HG03565 (cell line): ENCODE data around the gene VMP1.
"Not testable (repeated sequence)": the region's sequence is repeated elsewhere in the genome, so short reads cannot be mapped to it uniquely, and the experiment has no call there.

Source experiments
- ATAC-seq: cut with Tn5 transposase; IDR thresholded peaks from one replicate; pipeline ENCODE4 v1.9.1; 2021; ENCODE audit warnings: mild to moderate bottlenecking, moderate library complexity; ENCODE audit not compliant: unreplicated experiment

VMP1 gene

DNA sequence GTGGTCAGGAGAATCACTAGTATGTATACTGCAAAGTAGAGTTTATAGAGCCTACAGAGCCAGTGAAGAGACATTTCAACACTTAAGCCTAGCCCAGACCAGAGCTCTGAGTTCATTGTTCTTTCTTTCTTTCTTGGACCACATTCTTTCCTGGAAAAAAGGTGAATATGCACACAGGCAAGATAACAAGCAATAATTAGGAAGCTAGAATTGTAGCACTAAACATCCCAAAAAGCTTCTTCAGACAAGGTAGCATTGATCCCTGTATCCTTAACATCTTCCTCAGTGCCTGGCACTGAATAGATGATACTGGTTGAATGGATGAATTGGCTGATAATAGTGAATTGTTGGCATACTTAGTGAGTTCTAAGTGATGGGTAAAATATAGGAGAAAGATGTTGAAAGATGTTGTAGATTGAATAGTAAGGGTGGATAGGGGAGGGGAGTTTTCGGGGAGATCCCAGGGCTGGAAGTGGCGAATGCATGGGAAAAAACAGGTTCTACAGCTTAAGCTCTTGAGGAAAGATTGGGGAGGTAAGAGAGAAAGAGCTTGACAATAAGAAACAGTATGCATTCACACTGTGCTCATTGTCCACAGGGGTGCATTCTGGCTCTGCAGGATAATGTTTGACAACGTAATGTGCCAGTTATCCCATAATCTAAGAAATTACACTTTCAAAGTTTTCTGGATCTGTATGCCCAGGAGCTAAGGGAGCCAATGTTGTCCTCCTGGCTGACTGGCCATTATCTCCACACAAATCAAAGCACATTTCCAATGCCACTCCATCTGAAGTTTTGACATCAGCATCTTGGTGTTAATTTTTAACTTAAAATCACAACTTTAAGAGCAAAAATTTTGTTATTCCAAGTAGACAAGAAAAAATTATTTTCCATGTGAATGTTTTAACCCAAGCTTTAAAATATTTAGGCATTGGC, 149.7 kb downstream of the VMP1 start:
- ATAC-seq: no peak

DNA sequence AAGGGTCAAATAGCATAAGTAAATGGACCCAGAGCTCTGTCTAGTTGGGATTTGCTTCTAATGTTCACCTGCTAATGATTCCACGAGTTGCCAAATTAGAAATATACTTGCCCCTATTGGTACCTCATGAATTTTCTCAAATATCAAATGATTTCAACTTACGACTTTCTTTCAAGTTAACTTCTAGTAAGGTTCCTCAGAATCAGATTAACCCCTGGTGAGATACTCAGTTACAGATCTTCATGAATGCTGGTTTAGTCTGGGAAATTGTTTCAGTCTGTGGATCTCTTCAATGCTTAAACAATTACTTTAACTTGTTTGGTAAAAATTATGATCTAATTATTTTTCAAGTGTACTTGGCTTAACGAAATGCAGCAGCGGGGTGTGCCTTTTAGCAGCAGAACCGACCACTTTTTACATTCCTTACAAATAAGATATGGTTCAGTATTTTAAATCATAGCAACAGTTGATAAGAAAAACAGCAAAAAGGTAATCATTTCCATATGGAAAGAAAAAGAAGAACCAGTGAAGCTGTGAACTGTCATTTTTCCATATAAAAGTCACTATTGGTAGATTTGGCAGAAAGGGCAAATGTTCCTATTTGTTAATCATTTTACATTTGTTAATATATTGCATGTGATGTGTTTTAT, 150.8 kb downstream of the VMP1 start:
- ATAC-seq: no peak

DNA sequence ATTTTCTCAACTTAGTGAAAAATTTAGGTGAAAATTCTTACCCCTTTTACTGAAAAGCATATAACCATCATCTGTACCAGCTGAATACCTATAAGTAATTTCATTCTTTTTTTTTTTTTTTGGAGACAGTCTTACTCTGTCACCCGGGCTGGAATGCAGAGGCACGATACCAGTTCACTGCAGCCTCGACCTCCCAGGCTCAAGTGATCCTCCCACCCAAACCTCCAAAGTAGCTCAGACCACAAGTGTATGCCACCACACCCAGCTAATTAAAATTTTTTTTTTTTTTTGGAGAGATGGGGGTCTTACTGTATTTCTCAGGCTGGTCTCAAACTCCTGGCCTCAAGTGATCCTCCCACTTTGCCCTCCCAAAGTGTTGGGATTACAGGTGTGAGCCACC, 151.5 kb downstream of the VMP1 start:
- no peak for ATAC-seq

DNA sequence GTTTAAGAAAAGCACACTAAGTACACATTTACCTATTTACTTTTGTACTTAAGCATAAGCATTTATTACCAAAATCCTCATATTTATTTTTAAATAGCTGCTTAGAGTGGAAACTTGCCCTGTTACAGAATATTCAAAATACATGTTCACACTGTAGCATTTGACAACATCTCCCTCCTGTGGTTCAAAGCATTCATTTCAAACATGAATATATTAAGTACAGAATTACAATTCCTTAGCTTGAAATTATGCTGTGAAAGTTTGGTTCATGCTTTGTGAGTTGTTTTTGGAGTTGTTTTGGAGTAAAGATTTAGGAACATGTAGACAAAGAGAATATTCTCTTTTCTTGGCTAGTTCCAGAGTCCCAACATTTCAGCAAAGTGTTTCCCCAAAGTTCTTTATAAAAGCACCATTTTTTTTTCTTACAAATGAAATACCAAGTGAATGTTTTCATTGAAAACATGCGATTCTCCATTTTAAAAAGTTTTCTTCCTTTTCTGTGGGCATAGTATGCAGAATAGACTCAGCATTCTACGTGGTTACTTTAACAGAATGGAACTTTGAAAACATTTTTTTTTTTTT, 152.1 kb downstream of the VMP1 start:
- ATAC-seq: no peak

DNA sequence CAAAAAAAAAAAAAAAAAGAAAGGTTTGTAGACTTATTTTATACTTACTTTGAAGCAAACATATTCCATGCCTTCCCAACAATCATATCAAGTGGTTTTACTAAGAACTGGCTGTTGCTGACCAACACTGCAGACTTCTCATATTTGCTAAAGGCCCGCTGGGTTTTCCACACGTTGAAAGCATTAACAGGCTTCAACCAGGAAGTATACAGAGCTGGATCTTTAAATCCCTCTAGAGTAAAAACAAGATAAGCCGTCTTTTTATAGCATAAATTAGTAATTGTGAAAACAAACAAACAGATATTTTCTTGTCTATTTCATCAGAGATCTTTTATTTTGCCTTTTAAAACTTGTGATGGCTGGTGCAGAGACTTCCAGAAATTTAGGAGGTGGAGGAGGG, 156.2 kb downstream of the VMP1 start:
- no peak for ATAC-seq

DNA sequence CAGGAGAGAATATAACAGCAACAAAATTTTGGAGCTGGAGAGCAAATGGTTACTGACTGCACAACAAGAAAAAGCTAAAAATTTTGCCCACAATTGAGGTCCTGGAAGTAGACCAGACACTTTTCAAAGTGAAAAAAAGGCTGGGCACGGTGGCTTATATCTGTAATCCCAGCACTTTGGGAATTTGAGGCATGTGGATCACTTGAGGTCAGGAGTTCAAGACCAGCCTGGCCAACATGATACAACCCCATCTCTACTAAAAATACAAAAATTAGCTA, 162.4 kb downstream of the VMP1 start:
- ATAC-seq: no peak

DNA sequence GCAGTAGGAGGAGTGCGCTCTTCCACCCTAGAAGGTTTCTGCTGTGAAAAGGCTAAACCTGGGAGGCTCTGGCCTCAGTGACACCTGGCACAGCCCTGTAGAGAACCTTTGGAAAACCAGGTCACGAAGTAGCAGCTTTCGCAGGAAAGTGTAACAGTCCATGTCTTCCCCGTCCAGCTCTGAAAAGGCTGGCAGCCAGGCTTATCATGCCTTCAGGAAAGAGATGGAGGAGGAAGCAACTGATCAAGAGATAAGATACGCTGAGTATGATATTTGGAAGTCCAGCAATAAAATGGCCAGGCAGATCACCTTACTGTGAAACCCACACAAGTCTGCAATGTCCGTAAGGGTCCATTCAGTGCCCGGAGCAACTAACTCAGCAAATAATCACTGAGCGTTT, 163.0 kb downstream of the VMP1 start:
- no peak for ATAC-seq

DNA sequence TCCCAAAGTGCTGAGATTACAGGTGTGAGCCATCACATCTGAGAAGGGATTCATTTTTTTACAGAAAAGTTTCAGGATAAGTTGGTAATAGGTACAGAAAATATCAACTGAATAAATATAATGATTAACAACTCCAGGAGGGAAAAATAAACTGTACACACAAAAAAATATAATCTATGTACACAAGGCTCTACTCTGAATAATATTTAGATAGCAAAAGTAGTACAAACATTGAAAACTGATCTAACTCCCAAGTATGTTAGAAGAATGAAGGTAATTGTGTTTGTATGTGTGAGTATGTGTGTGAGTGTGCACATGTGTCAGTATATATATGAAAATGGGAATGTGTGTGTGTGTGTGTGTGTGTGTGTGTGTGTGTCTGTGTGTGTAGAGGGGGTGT, 164.9 kb downstream of the VMP1 start:
- no peak for ATAC-seq

DNA sequence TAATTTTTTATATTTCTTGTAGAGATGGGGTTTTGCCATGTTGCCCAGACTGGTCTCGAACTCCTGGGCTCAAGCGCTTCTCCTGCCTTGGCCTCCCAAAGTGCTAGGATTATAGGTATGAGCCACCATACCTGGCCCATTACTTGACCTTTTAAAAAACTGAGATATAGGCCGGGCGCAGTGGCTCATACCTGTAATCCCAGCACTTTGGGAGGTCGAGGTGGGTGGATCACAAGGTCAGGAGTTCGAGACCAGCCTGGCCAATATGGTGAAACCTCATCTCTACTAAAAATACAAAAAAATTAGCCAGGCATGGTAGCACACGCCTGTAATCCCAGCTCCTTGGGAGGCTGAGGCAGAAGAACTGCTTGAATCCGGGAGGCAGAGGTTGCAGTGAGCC, 166.0 kb downstream of the VMP1 start:
- not testable (repeated sequence) for ATAC-seq

DNA sequence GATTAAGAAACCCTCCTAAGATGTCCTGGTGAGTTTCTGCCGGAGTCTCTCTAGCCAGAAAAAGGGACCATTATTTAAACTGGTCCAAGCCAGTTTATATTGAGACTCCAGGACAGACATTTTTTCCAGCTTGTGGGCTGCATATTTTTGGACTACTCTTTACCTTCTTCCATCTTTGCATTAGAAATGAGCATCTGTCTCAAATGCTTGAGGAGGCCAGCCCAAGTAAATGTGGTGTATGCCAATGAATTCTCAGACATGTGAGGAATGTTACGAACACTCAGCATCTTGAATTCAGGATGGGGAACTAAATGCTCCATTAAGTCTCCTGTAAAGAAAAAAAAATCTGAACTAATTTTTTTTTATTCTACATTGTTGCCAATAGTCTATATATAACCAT, 166.9 kb downstream of the VMP1 start:
- ATAC-seq: no peak

DNA sequence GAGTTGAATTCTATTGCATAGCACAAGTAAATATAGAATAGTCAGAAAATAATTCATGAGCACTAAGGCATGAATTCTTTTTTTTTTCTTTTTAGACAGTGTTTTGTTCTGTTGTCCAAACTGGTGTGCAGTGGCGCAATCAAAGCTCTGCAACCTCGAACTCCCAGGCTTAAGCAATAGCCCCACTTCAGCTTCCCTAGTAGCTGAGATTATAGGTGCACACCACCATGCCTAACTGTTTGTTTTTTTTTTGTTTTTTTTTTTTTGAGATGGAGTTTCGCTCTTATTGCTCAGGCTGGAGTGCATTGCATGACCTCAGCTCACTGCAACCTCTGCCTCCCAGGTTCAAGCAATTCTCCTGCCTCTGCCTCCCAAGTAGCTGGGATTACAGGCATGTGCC, 168.7 kb downstream of the VMP1 start:
- no peak for ATAC-seq

DNA sequence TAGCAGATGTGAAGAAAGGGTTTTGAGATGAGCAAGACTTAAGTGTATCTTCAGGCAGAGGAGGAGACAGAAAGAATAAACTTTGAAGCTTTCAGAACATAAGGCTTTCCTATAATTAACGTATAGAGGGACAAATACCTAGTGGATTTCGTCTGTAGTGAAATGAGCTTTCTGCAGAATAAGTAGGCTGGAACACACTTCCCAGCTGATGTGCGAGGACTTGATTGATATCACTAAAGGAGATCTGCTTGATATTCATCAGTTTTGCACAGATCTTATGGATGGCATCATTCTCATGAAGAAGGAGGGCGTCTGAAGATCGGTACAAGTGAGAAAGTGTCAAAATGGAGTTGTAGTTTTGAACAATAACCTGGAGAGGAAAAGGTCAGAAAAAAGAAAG, 170.5 kb downstream of the VMP1 start:
- no peak for ATAC-seq

DNA sequence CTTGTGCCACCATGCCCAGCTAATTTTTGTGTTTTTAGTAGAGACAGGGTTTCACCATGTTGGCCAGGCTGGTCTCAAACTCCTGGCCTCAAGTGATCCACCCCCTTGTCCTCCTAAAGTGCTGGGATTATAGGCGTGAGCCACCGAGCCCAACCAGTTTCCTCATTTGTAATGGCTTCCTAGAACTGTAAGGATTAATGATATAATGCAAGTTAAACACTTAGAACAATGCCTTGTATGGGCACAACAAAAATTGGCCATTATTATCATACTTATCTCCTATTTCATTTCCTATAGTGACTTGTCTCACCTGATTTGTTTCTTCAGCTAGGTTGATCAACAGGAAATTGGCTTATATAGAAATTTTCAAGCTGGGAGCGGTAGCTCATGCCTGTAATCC, 171.2 kb downstream of the VMP1 start:
- no peak for ATAC-seq

DNA sequence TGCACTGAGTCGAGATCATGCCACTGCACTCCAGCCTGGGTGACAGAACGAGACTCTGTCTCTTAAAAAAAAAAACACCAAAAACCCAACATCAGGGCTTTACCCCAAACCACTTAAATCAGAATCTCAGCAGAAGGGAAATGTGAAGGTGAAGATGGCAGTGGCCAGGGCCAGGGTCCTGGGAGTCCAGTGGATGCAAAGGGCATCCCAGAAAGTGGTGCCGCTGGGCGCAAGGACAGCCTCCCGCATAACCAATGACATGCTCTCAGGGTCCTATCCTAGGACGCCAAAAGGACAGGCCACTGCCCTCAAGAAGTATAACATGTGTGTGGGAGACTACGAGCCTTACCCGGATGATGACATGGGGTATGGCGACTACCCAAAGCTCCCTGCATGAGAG, 177.4 kb downstream of the VMP1 start:
- no peak for ATAC-seq

DNA sequence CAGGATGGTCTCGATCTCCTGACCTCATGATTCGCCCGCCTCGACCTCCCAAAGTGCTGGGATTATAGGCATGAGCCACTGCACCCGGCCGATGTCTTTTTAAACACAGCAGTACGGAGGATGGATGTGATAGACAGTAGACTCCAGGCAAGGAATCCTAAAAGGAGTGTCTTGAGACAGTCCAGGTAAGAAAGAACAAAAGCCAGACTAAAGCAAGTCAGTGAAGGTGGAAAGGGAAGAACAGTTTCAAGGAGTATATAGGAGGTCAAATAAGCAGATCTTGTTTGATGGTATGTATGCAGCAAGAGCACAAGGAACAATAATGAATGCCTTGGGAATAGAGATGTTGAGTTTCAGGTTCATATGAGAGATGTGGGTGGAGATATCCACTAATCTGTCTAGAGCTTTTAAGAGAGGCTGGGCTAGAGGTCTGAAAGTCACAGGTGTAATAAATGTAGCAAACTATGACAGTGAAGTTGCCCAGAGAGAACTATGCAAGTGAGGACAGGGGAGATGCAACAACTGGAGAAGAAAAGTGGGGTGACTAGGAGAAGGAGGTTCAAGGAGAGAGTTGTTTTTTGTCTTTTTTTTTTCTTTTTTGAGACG, 180.8 kb downstream of the VMP1 start:
- no peak for ATAC-seq

DNA sequence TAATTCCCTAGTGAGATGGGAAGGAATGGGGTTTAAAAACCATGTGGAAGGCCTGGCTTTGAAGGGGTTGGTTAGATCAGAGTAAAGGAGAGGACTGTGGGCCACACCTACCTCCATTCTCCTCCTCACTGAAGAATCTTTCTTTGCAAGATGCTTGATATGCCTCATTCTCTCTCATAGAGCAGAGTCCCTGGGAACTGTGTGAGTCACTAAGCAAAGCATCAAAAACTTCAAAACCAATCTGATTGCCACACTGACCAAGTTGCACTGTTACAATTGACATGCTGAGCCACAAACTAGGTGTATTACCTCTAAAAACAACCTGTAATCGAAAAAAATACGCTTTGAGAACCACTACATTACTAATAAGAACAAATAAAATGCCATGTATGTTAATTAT, 183.3 kb downstream of the VMP1 start:
- ATAC-seq: no peak
